Measurements from ENCODE around the gene RBPJ.

Gene RBPJ

DNA sequence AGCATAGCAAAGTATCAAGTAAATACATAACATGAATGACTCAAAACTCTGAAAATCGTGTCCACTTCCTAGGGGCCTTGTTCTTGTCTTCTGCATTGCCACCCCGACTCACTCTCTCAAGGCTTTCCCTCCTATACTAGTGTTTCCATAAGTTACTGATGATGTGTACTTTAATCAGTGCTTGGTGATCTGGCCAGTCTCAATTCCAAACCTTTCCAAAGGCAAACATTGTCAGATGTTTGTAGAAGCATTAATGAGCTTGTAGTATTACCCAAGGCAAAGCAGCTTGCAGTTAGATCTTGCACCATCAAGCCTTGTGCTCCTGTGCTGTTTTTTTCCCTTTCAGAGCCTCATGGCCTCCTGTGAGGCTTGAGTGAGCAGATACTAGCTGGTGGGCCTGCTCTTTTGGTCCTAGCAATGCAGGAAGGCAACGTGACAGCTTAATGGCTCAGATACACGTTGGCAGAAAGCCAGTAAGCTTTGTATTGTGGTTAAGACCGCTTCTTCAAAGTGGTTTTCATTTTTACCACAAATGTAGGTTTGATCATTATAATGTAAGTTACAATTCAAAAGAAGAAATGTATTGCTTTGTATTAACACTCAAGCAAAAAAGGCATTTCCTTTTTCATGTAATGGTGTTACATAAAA is 51.8 kb downstream of the RBPJ start:
- Histone ChIP-seq H3K9me3 (ENCODE audit: control insufficient read depth, insufficient read depth, low read length) (no peaks in the 10 kb centered on the region), H3K4me3 (ENCODE audit: low read length) (no peak overlapping the region), H3K36me3 (ENCODE audit: control insufficient read depth, insufficient read depth, low read length) (no peaks in the 10 kb centered on the region), H3K27me3 (ENCODE audit: control insufficient read depth, insufficient read depth, low read length) (no peaks in the 10 kb centered on the region), H3K4me1 (ENCODE audit: control insufficient read depth, insufficient read depth, low read length) (0 out of 2 replicates have a peak, but pooled peaks cover 2% of the 10 kb centered on the region), H3K27ac (ENCODE audit: low read length) (no peak overlapping the region)
- no peak for DNase-seq (ENCODE audit: low read depth, low spot score)
- WGBS (ENCODE audit: insufficient coverage, insufficient read length), result no CpG with 5 or more reads among the region's 5 CpGs

DNA sequence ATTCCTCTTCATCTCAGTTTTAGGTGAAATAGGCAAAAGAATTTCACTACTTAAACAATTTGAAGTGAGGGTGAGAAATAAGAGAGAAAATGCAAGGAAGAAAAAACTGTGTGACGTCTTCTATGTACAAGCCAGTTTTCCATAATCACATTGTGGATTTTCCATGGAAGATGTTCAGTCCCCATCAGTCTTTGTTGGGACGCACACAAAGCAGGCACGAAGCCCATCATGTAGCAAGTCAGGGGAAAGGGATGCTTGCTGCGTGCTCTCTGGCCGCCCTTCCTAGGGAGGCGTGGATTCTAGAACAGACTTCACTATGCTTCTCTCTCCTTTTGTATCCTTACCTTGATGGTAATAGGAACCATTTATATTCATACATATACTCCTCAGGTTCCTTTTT is 54.7 kb downstream of the RBPJ start:
- WGBS (ENCODE audit: insufficient coverage, insufficient read length), result no CpG with 5 or more reads among the region's 6 CpGs
- Histone ChIP-seq H3K27me3 (ENCODE audit: control insufficient read depth, insufficient read depth, low read length) (no peaks in the 10 kb centered on the region), H3K36me3 (ENCODE audit: control insufficient read depth, insufficient read depth, low read length) (no peaks in the 10 kb centered on the region), H3K27ac (ENCODE audit: low read length) (no peak overlapping the region), H3K4me3 (ENCODE audit: low read length) (no peak overlapping the region), H3K4me1 (ENCODE audit: control insufficient read depth, insufficient read depth, low read length) (0 out of 2 replicates have a peak, but pooled peaks cover 2% of the 10 kb centered on the region), H3K9me3 (ENCODE audit: control insufficient read depth, insufficient read depth, low read length) (no peaks in the 10 kb centered on the region)
- no peak for DNase-seq (ENCODE audit: low read depth, low spot score)

DNA sequence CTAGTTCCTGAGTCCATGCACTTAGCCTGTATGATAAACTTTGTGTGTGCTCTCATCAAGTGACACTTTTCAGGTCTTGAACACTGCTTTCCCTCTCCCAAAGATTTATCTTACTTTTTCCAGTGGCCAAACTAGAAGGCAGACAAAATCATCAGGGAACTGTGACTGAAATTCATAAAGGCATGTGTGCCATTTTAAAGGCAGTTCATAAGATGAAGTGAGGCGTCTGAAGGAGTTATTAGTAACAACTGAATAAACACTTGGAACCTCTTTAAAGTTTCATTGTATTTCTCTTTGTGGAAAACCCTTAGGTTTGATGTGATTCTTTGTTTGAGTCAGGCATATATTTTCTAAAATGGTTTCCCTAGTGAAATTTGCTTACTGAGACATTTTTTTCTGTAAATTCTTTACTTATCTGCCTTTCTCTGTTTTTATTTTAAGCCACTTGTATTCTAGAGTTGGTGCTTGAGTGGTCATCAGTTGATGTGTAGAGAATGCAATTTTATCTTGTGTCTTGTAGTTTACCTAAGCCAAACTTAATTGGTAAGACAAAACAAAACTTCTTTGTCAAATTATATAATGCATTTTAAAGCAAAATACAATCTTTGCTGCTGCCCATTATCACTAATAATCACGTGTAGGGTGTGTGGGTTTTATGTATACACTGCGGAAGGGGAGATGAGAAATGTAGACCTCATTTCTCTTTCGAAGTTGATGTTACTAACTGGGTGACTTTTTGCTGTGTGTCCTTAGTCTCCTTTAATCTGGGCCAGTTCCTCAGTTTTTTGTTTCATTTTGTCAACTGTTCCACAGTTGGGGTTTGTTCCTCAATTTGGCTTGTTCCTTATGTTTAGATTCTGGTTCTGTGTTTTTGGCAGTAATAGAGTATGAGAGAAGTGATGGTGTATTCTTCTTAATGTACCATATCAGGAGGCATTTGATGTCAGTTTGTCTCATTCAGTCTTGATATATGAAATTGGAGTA is 56.8 kb downstream of the RBPJ start:
- no peaks in the 10 kb centered on the region for H3K27me3 ChIP-seq (ENCODE audit: control insufficient read depth, insufficient read depth, low read length)
- DNase-seq (ENCODE audit: low read depth, low spot score), result no peak
- H3K4me3 ChIP-seq (ENCODE audit: low read length), result no peak overlapping the region
- H3K4me1 ChIP-seq (ENCODE audit: control insufficient read depth, insufficient read depth, low read length), result no peaks in the 10 kb centered on the region
- H3K27ac ChIP-seq (ENCODE audit: low read length), result no peak overlapping the region
- no peaks in the 10 kb centered on the region for H3K9me3 ChIP-seq (ENCODE audit: control insufficient read depth, insufficient read depth, low read length)
- H3K36me3 ChIP-seq (ENCODE audit: control insufficient read depth, insufficient read depth, low read length), result no peaks in the 10 kb centered on the region
- WGBS (ENCODE audit: insufficient coverage, insufficient read length), result no CpG with 5 or more reads among the region's 4 CpGs

DNA sequence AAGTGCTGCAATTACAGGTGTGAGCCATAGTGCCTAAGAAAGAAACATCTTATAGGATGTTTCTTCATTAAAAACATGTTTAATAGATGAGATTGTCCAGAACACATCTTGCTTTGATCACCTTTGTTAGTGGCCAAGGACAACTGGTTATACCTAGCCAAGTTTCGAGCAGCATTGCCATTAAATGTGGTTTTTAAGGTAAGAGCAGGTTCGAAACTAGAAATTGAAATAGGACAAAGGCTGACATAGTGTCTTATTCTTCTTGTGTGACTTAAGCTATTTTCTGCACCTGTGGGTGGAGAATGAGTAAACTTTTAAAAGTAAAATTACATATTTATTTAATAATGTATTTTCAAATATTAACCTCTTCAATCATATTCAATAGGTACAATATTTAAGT is 59.0 kb downstream of the RBPJ start:
- H3K36me3 ChIP-seq (ENCODE audit: control insufficient read depth, insufficient read depth, low read length), result no peaks in the 10 kb centered on the region

DNA sequence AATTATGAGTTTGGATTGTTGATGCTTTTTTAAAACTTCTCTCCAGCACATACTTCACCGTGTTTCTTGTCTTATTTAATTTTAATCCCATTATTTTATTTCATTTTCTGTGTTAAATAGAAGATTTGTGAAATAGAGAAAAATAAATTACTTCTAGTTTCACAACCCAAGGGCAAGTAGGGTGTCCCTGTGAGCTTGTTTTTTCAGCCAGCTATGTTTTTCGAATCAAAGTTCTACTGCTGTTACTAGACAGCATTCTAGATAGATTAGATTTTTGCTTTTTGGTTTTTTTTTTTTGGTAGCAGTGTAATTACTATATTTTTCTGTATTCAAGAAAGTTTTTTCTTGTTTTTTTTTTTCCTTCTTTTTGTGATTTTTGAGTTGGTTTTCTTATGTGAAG is 59.9 kb downstream of the RBPJ start:
- no peaks in the 10 kb centered on the region for H3K9me3 ChIP-seq (ENCODE audit: control insufficient read depth, insufficient read depth, low read length)
- no CpG with 5 or more reads among the region's 2 CpGs for WGBS (ENCODE audit: insufficient coverage, insufficient read length)
- H3K27ac ChIP-seq (ENCODE audit: low read length), result no peak overlapping the region
- no peaks in the 10 kb centered on the region for H3K27me3 ChIP-seq (ENCODE audit: control insufficient read depth, insufficient read depth, low read length)
- DNase-seq (ENCODE audit: low read depth, low spot score), result no peak
- H3K36me3 ChIP-seq (ENCODE audit: control insufficient read depth, insufficient read depth, low read length), result no peaks in the 10 kb centered on the region
- no peaks in the 10 kb centered on the region for H3K4me1 ChIP-seq (ENCODE audit: control insufficient read depth, insufficient read depth, low read length)
- H3K4me3 ChIP-seq (ENCODE audit: low read length), result no peak overlapping the region

More for the DNA sequence above, 59.0 kb downstream of the RBPJ start:
- H3K9me3 ChIP-seq (ENCODE audit: control insufficient read depth, insufficient read depth, low read length), result no peaks in the 10 kb centered on the region
- no peaks in the 10 kb centered on the region for H3K4me1 ChIP-seq (ENCODE audit: control insufficient read depth, insufficient read depth, low read length)
- DNase-seq (ENCODE audit: low read depth, low spot score), result no peak
- whole genome bisulfite sequencing (ENCODE audit: insufficient coverage, insufficient read length), result no CpG with 5 or more reads among the region's 2 CpGs
- H3K27me3 ChIP-seq (ENCODE audit: control insufficient read depth, insufficient read depth, low read length), result no peaks in the 10 kb centered on the region
- H3K4me3 ChIP-seq (ENCODE audit: low read length), result no peak overlapping the region
- H3K27ac ChIP-seq (ENCODE audit: low read length), result no peak overlapping the region

DNA sequence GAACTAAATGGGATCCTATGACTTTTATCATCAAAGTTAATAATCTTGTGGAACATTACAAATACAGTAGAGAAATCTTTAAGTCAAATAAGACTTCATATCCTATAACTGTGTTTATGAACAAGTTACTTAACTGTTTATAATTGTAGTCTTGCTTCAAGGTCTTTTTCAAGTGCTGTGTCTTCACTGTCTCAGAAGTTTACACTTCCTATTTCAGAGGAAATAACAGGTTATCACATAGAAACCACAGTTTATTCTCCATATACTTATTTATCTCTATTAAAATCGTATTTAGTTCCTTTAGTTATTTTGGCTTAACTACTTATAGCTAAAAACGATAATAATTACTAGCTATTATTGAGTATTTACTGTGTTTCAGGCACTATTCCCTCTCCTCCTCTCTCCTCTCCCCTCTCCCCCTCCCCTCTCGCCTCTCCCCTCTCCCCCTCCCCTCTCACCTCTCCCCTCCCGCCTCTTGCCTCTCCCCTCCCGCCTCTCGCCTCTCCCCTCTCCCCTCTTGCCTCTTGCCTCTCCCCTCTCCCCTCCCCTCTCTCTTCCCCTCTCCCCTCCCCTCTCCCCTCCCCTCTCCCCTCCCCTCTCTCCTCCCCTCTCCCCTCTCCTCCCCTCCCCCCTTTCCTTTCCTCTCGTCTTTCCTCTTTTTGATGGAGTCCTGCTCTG is 63.7 kb downstream of the RBPJ start:
- Histone ChIP-seq H3K4me1 (ENCODE audit: control insufficient read depth, insufficient read depth, low read length) (no peaks in the 10 kb centered on the region), H3K27ac (ENCODE audit: low read length) (no peak overlapping the region), H3K36me3 (ENCODE audit: control insufficient read depth, insufficient read depth, low read length) (no peaks in the 10 kb centered on the region; the same call in 1 of the 2 replicates), H3K4me3 (ENCODE audit: low read length) (no peak overlapping the region), H3K9me3 (ENCODE audit: control insufficient read depth, insufficient read depth, low read length) (no peaks in the 10 kb centered on the region), H3K27me3 (ENCODE audit: control insufficient read depth, insufficient read depth, low read length) (no peaks in the 10 kb centered on the region)
- 100% methylated on average over 1 of the region's 7 CpGs for WGBS (ENCODE audit: insufficient coverage, insufficient read length)
- DNase-seq (ENCODE audit: low read depth, low spot score), result no peak

DNA sequence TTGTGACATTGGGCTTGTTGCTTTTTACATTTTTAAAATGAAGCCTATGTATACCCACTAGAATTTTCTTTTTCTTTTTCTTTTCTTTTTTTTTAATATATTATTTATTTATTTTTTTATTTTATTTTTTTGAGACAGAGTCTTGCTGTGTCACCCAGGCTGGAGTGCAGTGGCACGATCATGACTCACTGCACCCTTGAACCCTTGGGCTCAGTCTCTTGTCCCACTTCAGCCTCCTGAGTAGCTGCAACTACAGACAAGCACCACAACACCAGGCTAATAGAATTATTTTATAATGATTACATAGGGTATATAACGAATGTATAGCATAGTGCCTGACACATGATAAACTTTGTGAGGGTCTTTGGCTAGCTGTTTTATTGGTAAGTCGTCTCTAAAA is 64.9 kb downstream of the RBPJ start:
- no peak overlapping the region for H3K27ac ChIP-seq (ENCODE audit: low read length)
- DNase-seq (ENCODE audit: low read depth, low spot score), result no peak
- H3K27me3 ChIP-seq (ENCODE audit: control insufficient read depth, insufficient read depth, low read length), result no peaks in the 10 kb centered on the region
- H3K36me3 ChIP-seq (ENCODE audit: control insufficient read depth, insufficient read depth, low read length), result no peaks in the 10 kb centered on the region; the same call in 1 of the 2 replicates
- no peak overlapping the region for H3K4me3 ChIP-seq (ENCODE audit: low read length)
- no CpG with 5 or more reads among the region's 3 CpGs for WGBS (ENCODE audit: insufficient coverage, insufficient read length)
- H3K9me3 ChIP-seq (ENCODE audit: control insufficient read depth, insufficient read depth, low read length), result no peaks in the 10 kb centered on the region
- H3K4me1 ChIP-seq (ENCODE audit: control insufficient read depth, insufficient read depth, low read length), result no peaks in the 10 kb centered on the region

DNA sequence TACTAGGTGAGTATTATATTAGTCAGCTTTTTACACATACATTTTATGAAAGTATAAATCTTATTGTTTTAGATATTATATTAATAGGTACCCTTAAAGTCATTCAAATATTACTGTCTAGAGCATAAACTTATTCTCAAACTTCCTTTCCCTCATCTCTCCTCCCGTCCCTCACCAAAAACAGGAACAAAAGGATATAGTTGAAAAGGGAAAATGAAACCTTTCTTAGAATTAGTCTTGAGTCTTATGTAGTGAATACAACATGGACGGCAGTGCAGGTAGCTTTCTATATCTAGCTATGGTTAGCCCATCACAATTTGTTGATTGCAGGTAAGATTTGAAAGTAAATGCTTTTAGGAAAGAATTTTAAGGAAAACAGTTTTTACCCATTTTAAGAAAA is 65.6 kb downstream of the RBPJ start:
- Histone ChIP-seq H3K36me3 (ENCODE audit: control insufficient read depth, insufficient read depth, low read length) (no peaks in the 10 kb centered on the region; the same call in 1 of the 2 replicates), H3K4me1 (ENCODE audit: control insufficient read depth, insufficient read depth, low read length) (no peaks in the 10 kb centered on the region), H3K27me3 (ENCODE audit: control insufficient read depth, insufficient read depth, low read length) (no peaks in the 10 kb centered on the region), H3K9me3 (ENCODE audit: control insufficient read depth, insufficient read depth, low read length) (no peaks in the 10 kb centered on the region), H3K27ac (ENCODE audit: low read length) (no peak overlapping the region), H3K4me3 (ENCODE audit: low read length) (no peak overlapping the region)
- DNase-seq (ENCODE audit: low read depth, low spot score), result no peak
- no CpG with 5 or more reads among the region's 2 CpGs for WGBS (ENCODE audit: insufficient coverage, insufficient read length)

DNA sequence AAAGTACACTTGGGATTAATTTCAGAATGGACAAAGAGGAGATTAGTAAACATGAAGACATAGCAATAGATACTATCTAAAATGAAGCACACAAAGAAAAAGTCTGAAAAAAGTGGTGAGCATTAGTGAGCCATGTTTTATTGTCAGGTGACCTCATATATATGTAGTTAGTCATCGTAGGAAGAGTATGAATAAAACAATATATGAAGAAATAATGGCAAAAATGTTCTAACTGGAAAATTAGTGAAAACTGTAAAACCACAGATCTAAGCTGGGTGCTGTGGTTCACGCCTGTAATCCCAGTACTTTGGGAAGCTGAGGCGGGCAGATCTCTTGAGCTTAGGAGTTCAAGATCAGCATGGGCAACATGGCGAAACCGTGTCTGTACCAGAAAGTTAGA is 67.9 kb downstream of the RBPJ start:
- no peaks in the 10 kb centered on the region for H3K27me3 ChIP-seq (ENCODE audit: control insufficient read depth, insufficient read depth, low read length)
- no peak overlapping the region for H3K4me3 ChIP-seq (ENCODE audit: low read length)
- no peak overlapping the region for H3K27ac ChIP-seq (ENCODE audit: low read length)
- H3K4me1 ChIP-seq (ENCODE audit: control insufficient read depth, insufficient read depth, low read length), result no peaks in the 10 kb centered on the region
- no peak for DNase-seq (ENCODE audit: low read depth, low spot score)
- no peaks in the 10 kb centered on the region for H3K9me3 ChIP-seq (ENCODE audit: control insufficient read depth, insufficient read depth, low read length)
- no CpG with 5 or more reads among the region's 5 CpGs for WGBS (ENCODE audit: insufficient coverage, insufficient read length)
- H3K36me3 ChIP-seq (ENCODE audit: control insufficient read depth, insufficient read depth, low read length), result no peaks in the 10 kb centered on the region; the same call in 1 of the 2 replicates

DNA sequence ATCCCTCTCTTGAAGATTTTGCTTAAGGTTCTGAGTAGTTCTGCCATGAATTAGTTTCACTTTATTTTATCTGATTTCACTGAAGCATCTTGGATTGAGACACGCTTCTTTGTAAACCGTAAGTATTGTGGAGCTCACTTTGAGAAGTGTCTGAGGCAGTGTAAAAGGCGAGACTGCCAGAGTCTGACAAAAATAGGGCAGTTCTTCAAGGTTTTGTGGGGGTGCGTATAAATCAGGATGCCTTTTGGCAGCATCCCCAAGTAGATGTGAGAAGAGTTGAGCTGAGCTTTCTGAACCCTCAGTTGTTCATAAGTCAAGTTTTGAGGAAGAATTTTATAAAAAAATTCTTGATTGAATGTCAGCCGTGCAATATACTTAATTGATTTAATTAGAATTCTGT is 76.3 kb downstream of the RBPJ start:
- DNase-seq (ENCODE audit: low read depth, low spot score), result no peak
- no peaks in the 10 kb centered on the region for H3K36me3 ChIP-seq (ENCODE audit: control insufficient read depth, insufficient read depth, low read length)
- H3K27me3 ChIP-seq (ENCODE audit: control insufficient read depth, insufficient read depth, low read length), result no peaks in the 10 kb centered on the region
- no peak overlapping the region for H3K4me3 ChIP-seq (ENCODE audit: low read length)
- no CpG with 5 or more reads among the region's 5 CpGs for WGBS (ENCODE audit: insufficient coverage, insufficient read length)
- H3K9me3 ChIP-seq (ENCODE audit: control insufficient read depth, insufficient read depth, low read length), result no peaks in the 10 kb centered on the region
- no peak overlapping the region for H3K27ac ChIP-seq (ENCODE audit: low read length)
- H3K4me1 ChIP-seq (ENCODE audit: control insufficient read depth, insufficient read depth, low read length), result peaks cover under 1% of the 10 kb centered on the region; the same call in 1 of the 2 replicates
